Measurements from ENCODE around the gene LRRC56. TPM values are rescaled to one million over a fixed set of nuclear protein-coding genes. Genes with fewer than 3 reads are reported as not detected.
A peak's percentile ranks its signal among the peaks of the same experiment; 100 is the strongest.

Gene LRRC56
- total and polyA plus RNA-seq, 11 donors = 0.07 to 0.35 (median 0.20) TPM; not detected in 2

GRCh38 chr11:574632-575312, 37.4 kb downstream of the LRRC56 start:
- intact Hi-C loops (cut with DNase I) = loop anchor here in 2 of 10 donors (5.0 kb wide), 2 partner anchors 38 to 43 kb away; partner anchors contain the start of gene IRF7 (in 1 of the 2)
- Histone ChIP-seq H3K4me1 (peaks cover 17 to 46% (median 40%) of the 10 kb centered on the region in 12 donors), H3K4me3 (peak overlapping the region; percentile 67 to 84 (median 74)), H3K27me3 (peaks cover 0 to 6% (median 0%) of the 10 kb centered on the region in 9 donors), H3K27ac (peak overlapping the region in 3 of 12 donors; percentile 55 to 75 (median 66)), H3K36me3 (no peaks in the 10 kb centered on the region), H3K9me3 (no peaks in the 10 kb centered on the region)
- DNase-seq (no peak), ATAC-seq (no peak)
- 30 to 45% (median 32%) methylated on average over 19 to 25 of the region's 25 CpGs for WGBS, 4 donors
- no peak for TF ChIP-seq CTCF (IDR thresholded peaks at IDR 0.05)
- TF ChIP-seq POLR2A (IDR thresholded peaks at IDR 0.05) = no peak

DNA sequence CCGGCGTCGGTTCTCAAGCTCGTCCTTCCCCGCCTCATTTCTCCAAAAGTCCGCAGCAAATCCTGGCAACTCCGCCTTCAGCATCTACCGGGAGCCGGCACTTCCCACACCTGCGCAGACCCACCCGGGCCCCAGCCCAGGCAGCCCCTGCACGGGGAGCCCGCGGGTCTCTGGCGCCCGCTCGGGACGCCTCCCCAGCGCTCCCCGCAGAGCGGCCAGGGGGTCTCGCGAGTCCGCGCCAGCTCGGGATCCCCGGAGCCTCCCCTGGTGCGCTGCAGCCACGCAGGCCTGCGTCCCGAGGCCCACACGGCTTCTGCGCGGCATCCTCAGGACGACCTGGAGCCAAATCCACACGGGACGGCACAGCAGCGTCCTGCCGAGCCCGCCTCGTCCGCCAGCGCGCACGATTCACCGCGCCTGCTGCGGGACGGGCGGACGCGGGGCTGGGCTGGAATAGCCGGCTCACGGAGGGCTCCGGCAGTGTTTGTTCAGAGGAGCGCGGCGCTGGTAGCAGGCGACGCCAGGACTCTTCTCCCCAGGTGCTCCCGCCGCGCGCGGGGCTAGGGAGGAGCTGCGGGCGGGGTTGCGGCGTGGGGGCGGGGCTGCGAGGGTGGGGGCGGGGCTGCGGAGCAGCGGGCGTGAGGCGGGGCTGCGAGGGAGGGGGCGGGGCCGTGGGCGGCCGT, 38.1 kb downstream of the LRRC56 start:
- WGBS, 4 donors = 0 to 2% (median 1%) methylated on average over 18 to 81 of the region's 81 CpGs
- Histone ChIP-seq H3K36me3 (no peaks in the 10 kb centered on the region), H3K27me3 (peaks cover 0 to 6% (median 0%) of the 10 kb centered on the region in 9 donors), H3K4me1 (peaks cover 20 to 52% (median 45%) of the 10 kb centered on the region in 12 donors), H3K27ac (peak overlapping the region in 9 of 12 donors; percentile 26 to 81 (median 60)), H3K9me3 (no peaks in the 10 kb centered on the region), H3K4me3 (peak overlapping the region; percentile 67 to 84 (median 74))
- DNase-seq (peak in 2 of 5 donors; percentile 78 to 80), ATAC-seq (peak in 2 of 4 donors; percentile 12 to 27)
- intact Hi-C loops (cut with DNase I) = loop anchor here in 2 of 10 donors (5.0 kb wide), 2 partner anchors 37 to 42 kb away; partner anchors contain the start of gene IRF7 (in 1 of the 2)
- TF ChIP-seq CTCF (IDR thresholded peaks at IDR 0.05) (no peak), POLR2A (IDR thresholded peaks at IDR 0.05) (peak in 1 of 2 donors; percentile 25)

DNA sequence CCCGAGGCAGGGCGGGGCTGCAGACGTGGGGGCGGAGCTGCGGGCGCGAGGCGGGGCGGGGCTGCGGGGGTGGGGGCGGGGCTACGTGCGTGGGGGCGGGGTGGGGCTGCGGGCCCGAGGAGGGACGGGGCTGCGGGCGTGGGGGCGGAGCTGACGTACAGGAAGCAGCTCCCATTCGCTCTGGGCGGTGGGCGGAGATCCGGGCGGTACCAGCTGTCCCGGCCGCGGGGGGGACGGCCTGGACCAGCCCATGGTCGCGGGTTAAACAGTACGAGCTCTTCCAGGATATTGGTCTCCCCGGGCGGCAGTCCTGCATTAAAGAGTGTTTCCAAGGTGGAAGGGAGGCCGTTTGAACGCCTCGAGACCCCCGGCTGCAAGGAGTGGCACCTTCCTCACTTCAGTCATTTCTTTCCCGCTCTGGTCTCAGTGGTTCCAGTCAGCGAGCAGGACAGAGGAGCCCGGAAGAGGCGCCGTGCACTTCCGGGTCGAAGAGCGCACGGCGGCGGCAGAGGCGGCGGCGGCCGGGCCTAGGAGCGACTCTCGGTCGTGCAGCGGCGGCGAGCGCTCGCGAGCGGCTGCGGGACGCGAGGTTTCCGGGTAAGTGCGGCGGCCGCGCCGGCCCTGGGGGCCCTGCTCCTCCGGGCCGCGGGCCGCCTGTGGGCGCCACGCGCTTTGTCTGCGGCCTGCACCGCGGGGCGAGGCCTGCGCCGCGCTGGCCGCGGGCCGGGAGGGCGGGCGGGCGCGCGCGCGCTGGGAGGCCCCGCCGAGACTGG, 38.9 kb downstream of the LRRC56 start, which contains the start of gene PHRF1:
Gene PHRF1 (plus strand): TSS at position 475 of the 773 bp plus-strand sequence. CDS start 5,043 bp downstream, outside the sequence.
- no peaks in the 10 kb centered on the region for H3K9me3 ChIP-seq
- H3K27ac ChIP-seq = peak within 1 kb of the TSS; percentile 88 to 98 (median 96)
- ATAC-seq (peak; percentile 91 to 99 (median 94)), DNase-seq (peak; percentile 97 to 98 (median 97))
- H3K27me3 ChIP-seq = peaks cover 0 to 6% (median 0%) of the 10 kb centered on the region in 9 donors
- peak within 1 kb of the TSS; percentile 74 to 99 (median 84) for H3K4me3 ChIP-seq
- H3K4me1 ChIP-seq = peaks cover 20 to 57% (median 50%) of the 10 kb centered on the region in 12 donors
- no peak for TF ChIP-seq CTCF (IDR thresholded peaks at IDR 0.05)
- TF ChIP-seq POLR2A (IDR thresholded peaks at IDR 0.05) = peak in 1 of 2 donors; percentile 70
- H3K36me3 ChIP-seq = no peaks in the 10 kb centered on the region
- intact Hi-C loops (cut with DNase I) = loop anchor here in 2 of 10 donors (5.0 kb wide), 2 partner anchors 36 to 41 kb away; partner anchors contain the start of gene IRF7 (in 1 of the 2)
- 0 to 1% (median 1%) methylated on average over 24 to 97 of the region's 99 CpGs for WGBS, 4 donors

Measured in heart left ventricle (tissue), 16 donors.